SW480 (cell line): ENCODE measurements around the gene E2F3.
"Not testable (repeated sequence)": the region's sequence is repeated elsewhere in the genome, so short reads cannot be mapped to it uniquely, and the experiment has no call there.

Experiments used
- DNase-seq: peaks from one replicate; pipeline ENCODE4 v3.0.0-alpha.2; 2016; ENCODE audit warnings: low spot score

Gene E2F3

DNA sequence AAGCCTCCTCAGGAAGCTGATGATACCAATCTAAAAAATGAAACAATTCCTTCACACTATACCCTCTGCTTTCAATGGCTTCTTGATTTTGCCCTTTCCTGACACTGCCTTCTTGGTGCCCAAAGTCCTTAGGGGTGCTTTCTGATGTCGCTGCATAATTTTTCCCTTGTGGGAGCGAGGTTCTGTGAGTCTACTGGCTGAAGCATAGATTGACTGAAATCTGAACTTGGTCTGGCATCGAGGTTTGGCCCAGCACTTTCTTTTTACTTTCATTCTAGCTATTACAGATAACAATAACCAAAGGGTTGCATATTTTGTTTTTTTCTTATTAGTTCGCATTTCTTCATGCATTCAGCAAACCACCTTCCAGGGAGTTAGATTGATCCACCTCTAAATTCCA is 65.8 kb downstream of the E2F3 start:
- DNase-seq: no peak

DNA sequence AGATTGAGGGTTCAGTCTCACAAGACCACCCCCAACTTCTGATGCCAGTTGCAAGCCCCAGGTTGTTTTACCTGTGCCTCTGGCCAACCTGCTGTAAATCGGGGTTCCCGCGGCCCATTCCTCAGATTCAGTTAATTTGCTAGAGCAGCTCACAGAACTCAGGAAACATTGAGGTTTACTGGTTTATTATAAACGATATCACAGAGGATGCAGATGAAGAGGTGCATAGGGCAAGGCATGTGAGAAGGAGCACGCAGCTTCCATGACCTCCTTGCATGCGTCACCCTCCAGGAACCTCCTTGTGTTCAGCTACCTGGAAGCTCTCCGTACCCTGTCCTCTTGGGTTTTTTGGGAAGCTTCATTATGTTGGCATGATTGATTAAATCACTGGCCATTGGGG is 66.5 kb downstream of the E2F3 start:
- no peak for DNase-seq

DNA sequence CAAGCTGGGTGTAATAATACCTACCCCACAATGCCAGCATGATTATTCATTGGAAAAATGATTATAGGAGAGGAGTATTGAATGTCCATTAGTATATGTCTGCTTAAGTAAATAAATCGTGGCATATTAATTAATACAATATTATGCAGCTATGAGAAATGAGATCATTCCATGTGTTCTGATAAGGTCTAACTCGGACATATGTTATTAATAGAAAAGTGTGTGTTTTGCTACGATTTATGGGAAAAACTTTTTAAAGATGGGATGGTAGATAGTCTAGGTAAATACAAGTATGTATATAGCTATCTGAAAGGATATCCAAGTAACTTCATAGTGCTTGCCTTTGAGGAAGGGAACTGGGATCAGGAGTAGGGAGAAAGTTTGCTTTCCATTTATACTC is 71.1 kb downstream of the E2F3 start:
- no peak for DNase-seq

DNA sequence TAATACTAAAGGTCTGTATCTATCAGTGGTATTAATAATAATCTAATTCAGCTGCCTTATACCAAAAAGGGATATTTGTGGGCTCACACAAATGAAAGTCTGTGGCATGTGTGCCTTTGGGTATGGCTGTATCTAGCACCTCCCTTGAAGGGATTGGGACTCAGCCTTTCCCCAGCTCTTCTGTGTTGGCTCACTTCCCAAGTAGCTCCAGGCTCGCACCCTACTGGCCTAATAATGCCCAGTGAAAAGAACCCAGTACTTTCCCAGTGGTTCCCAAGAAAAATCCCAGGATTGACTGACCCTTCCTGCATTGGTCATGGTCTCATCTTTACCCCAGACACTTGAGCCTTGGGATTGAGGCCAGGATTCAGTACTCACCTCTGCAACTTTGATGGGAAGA is 71.8 kb downstream of the E2F3 start:
- DNase-seq: no peak

DNA sequence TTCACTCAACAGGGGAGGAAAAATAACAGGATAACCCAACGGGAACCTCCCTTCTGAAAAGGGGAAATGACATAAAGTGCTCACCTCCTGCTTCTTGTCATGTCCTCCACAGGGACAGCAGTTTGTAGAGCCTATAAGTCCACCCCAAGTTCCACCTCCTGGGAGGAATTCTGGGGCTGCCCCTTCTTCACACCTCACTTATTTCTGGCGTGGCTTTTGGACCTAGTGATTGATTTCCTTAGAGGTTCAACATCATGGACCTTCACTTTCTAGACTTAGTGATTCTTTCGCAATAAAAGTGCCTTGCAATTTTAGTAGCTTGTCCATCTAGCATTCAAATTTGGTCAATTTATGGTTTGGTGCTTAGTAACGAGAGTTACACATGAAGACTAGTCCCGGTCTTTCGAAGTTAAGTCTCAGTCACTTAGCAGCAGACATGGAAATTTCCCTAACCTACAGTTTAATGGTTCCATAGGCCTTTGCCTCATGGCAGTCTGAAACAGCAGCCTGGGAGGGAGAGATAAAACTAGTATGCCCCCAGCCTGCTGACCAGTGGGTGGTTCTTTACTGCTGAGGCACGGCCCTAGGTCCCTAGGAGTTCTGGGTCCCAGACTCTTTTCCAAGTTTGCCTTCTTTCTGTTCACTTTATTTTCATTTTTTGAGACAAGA is 73.3 kb downstream of the E2F3 start:
- DNase-seq: no peak

DNA sequence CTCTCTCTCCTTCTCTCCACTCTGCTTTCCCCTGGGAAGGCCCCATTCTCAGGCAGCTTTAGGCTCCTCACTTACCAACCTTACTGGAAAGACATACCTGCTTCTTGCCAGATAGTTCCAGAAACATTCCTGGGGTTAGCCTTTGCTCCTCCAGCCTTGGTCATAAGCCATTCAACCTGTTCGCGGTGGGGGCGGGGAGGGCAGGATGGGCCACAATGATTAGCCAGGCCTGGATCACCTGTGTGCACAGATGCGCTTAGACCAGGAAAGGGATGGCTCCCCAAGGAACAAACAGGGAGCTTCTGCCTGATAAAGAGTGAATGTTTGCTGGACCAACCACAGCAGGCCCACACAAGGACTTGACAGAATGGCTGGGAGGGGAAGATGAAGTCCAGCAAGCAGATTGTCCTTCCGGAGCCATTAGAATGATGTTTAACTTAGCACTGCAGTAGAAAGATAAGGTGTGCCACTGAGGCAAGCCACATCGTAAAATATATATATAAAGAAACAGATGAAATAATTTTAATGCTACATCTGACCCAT is 74.9 kb downstream of the E2F3 start:
- no peak for DNase-seq

DNA sequence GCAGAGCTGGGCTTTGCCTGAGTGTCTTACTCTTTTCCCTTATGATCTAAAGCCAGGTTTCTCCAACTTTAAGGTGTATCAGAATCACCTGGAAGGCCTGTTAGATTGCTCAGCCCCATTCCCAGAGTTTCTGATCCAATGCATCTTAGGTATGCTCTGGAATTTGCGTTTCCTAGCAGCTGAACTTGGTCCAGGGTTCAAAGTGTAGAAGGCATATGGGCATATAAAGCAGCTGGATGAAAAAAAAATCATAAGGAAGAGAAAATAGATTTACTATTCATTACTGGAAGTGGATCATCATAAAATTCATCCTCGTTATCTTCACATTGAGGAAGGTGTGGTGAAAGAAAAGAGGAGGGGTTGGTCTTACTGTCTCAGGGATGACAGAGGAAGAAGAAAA is 75.8 kb downstream of the E2F3 start:
- DNase-seq: no peak

DNA sequence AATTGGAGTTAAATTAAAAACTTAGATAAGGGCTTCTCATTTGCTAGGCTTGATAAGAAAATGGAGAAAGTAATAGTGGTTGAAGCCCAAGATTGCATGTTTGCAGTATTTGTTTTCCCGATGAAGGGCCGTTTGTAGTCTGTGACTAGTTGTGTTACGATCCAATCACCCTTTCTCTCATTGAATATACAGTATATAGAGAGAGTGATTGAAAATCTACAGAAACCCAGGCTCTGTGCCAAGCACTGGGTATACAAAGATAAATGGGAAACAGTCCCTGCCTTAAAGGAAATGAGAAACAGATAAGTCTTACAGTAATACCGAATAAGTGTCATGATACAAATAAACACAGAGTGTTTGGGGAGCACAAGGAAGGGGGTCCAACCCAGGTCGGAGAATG is 77.4 kb downstream of the E2F3 start:
- DNase-seq: no peak

DNA sequence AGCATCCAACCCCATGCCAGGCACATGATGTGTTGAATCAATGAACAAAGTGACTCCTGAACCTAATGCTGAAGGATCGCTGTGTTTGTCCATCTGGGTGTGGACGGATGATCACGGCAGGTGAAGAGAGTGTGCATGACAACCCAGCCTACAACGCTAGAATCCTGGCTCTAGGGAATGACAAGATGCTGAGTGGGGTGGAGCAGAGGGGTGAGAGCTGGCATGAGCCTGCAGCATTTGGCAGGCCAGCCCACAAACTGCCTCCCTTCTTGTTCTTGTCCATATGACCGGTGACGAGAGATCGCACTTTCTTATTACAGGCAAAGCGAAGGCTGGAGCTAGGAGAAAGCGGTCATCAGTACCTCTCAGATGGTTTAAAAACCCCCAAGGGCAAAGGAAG is 77.8 kb downstream of the E2F3 start:
- no peak for DNase-seq

DNA sequence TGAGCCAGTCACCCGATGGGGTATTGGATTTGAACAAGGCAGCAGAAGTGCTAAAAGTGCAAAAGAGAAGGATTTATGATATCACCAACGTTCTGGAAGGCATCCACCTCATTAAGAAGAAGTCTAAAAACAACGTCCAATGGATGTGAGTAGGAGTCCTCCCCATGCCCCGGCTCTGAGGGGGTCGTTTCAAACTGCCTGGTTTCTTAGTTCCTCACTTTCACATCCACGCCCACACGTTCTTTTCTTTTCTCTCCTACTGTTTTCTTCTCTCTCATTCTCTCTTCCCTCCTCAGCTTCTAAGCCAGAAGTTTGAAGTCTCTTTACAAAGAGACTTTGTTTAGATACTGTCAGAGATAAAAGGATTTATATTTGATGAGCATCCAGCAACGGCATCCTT is 79.6 kb downstream of the E2F3 start:
- no peak for DNase-seq

DNA sequence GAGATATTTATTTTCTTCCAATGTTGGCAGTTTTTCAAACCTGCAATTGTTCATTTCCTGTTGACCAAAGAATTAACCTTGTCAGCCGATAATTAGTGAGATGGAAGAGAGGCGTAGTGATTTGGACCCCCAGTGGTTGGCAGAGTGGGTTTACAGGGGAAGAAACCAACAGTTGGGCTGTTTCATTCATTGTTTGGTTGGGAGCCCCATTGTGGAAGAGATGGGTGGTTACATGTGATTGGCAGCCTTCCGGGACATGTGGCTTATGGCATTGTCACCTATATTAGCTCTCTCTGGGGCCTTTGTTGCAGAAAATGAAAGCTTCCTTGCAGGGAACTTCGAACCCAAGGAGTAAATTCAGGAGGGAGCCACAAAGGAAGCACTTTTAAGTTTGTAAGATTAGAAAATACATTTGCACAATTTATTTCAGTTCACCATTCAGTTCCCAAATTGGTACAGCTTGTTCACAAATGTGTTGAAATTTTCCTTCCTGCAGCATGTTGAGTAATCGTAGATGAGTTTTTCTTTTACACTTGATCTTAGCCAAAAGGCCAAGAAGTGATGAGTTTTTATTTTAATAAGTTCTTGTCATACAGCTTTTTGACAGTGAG is 82.3 kb downstream of the E2F3 start:
- DNase-seq: no peak

DNA sequence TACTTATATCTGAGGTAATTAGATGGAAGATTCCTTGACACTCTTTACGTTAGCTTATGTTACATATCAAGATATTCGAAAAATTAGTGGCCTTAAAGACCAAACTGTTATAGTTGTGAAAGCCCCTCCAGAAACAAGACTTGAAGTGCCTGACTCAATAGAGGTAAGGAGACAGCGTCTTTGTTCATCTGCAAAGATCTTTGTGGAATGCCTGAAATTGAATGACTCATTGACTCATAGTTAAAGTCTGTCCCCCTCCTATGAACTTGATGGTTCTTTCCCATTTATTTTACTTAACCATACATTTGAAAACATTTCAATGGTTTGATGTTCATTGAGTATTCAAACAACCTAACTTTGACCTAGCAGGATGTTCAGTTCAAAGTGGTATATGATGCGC is 85.0 kb downstream of the E2F3 start:
- DNase-seq: no peak

DNA sequence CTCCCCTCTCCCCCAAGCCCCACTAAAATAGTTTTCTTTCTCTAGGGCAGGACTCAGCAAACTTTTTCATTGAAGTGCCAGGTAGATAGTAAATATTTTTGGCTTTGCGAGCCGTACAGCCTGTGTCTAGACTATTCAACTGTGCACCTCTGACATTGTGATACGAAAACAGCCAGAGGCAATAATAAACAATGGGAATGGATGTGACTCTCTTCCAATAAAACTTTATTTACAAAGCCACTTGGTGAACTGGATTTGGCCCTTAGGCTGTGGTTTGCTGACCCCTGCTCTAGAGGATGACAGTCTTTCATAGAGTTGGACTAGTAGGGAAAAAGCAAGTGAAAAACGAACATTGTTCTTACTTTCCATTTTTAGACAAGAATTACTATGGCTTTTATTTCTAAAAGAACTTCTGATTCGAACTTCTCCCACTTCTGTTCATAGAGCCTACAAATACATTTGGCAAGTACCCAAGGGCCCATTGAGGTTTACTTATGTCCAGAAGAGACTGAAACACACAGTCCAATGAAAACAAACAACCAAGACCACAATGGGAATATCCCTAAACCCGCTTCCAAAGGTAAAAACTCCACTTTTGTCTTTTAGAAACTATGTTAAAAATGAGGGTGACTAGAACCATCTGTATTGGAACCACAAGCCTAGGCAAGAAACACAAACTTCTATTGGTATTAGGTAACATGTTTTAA is 86.1 kb downstream of the E2F3 start:
- no peak for DNase-seq

DNA sequence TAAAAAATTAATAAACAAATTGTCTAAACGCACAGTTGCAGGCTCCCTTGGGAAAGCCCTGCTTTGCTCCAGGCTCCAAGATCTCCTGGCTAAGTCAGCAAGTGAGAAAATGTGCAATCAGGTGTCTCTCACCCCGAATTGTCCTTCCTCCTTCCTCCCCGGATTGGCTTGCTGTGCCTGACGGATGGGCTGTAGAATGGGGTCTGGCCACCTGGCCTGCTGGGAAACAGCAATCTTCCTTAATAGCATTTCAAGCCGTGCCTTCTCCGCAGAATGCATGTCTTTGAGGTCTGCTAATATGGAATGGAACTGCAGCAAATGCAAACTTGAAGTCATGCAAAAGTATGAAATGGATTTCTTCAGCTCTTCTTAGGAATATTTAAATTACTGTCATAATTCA is 88.9 kb downstream of the E2F3 start:
- DNase-seq: no peak

DNA sequence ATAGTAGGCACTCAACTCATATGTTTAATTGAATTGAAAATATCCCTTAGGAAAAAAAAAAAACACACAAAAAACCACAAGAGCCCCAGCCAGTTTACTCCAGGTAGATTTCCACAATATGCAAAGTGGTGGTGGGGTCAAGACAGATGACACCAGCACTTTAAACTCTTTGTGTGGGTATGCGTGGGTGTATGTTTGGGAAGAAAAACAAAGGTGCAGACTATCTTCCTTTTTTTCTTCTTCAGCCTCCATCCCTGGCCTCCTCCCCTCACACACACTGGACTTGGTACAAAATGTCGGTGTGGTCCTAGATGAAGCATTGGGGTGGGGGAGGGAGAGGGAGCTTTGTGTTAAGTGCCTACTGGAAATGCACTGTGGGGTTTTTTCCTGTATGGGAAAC is 90.4 kb downstream of the E2F3 start:
- DNase-seq: no peak

DNA sequence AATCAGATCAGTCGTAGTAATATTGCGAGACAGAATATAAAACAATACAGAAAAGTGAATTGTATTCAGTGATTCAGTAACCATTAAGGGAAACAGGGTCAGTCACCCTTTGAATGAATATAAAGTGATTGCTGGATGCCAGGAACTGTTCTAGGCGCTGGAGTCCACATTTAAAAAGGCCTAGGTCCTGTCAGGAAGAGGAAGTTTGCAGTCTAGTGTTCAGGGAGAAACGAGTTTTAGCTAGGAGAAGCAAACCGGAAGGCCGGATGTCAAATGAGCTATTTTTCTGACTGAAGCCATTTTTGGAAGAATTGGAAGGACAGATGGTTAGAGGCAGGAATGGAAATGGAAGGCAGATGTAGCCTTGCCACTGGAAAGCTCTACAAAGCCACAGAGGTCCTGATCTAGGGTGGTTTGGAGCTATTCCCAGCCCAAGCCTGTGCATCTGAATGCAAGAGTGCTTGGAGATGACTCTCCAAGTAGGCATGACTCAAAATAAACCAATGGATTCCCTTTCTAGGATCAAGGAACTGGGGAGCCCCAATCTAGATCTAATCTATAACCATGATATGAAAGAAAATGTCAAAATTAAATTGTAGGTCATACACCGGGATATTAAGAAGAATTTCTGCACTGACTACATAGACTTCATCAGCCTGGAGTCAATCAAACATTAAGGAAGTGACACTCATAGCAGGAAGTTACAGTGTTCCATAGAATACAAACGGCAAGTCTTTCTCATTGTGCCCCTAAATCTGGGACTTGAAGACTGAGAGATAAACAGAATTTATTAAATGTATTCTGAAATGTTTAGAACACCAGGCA is 95.7 kb downstream of the E2F3 start:
- DNase-seq: no peak

DNA sequence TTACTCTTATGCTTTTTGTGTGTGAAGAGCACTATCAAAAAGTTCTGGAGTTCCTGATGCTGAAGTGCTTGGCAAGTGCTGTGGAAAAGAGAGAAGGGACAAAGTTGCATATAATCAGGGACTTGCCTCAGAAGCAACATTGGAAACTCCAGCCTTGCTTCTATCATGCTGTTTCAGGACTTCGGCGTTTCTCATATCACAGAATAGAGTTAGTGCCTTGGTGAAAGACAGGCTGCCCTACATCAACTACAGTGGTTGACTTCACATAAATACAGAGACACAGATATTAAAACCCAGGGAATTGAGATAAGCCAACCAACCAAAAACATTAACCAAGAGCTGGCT is 96.3 kb downstream of the E2F3 start:
- DNase-seq: no peak

DNA sequence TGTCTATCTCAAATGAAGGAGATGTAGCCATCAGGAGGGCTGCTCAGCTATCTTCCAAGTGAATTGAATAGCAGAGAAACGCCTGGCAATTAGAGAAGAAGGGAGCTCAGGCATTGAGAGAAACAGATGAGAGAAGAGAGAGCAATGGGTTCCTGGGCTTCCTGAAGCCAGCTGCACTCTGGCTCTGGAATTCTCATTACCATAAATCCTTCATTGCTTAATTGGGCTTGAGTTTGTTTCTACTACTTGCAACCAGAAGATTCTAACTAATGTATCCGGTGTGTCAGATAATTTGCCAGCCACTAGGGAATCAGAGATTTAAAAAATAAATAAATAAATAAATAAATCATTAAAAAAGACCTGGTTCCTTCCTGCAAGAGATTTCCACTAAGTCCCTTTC is 107.5 kb downstream of the E2F3 start:
- no peak for DNase-seq

DNA sequence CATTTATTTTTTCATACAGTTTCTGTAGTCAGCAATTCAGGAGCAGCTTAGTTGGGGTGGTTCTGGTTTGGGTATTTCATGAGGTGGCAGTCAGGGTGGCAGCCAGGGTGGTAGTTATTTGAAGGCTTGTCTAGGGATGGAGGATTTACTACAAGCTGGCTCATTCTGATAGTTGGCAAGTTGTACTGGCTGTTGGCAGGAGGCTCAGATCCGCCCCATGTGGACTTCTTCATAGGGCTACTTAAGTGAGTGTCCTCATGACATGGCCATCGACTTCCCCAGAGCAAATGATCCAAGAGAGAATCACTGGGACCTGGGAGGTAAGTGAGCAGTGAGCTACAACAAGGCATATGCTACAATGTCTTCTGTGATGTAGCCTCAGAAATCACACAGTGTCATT is 110.2 kb downstream of the E2F3 start:
- no peak for DNase-seq

DNA sequence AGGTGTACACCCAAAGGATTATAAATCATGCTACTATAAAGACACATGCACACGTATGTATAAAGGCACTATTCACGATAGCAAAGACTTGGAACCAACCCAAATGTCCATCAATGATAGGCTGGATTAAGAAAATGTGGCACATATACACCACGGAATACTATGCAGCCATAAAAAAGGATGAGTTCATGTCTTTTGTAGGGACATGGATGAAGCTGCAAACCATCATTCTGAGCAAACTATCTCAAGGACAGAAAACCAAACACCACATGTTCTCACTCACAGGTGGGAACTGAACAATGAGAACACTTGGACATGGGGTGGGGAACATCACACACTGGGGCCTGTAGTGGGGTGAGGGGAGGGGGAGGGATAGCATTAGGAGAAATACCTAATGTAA is 123.5 kb downstream of the E2F3 start:
- not testable (repeated sequence) for DNase-seq

DNA sequence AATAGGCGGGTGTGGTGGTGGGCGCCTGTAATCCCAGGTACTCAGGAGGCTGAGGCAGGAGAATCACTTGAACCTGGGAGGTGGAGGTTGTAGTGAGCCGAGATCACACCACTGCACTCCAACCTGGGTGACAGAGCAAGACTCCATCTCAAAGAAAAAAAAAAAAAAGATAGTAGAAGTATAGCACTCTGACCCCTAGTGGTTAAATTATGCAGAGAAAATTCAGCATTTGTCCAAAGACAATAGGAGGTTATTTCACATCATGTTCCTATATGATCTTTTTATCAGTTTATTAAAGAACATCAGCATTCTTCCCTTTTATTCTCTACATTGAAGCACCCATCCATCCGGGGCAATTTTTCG is 127.4 kb downstream of the E2F3 start:
- peak; percentile 44 for DNase-seq

DNA sequence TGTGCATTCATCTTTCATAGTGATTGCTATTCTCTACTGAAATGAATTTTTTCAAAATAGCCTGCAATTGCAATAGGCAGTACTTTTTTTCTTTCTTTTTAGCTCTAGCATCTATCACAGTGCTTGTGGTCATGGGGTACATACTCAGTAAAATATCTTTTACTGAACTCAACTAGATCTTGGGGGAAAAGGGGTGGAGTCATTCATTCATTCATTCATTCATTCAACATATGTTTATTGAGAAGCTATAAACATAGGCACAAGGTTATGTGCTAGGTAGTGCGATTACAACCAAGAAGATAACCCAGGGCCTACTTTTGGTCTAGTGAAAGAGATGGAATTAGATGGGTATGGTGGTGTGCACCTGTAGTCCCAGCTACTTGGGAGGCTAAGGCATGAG is 131.2 kb downstream of the E2F3 start:
- DNase-seq: no peak
